ENCODE results near the gene HS2ST1.

DNA sequence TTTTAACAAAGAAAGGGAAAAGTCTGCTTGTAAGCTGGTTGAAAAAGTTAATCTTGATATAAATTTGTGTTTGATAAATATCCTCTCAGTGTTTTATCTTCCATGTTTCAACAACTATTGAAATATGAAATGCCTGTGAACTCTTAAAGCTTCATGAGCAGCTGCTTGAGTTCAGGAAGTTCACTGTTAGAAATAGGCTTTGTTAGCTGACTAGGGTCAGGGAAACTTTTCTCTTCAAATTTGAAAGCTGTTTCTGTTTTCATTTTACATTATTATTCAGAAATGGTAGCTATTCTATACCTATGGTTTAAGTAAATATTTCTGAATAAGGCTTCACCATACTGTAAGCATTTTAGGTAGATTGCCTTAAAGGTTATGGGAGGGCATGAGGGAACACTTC, 191.7 kb downstream of the HS2ST1 start:
- TF ChIP-seq POLR2A (IDR thresholded peaks at IDR 0.05) = no peak
- TF ChIP-seq, protein P1, sequence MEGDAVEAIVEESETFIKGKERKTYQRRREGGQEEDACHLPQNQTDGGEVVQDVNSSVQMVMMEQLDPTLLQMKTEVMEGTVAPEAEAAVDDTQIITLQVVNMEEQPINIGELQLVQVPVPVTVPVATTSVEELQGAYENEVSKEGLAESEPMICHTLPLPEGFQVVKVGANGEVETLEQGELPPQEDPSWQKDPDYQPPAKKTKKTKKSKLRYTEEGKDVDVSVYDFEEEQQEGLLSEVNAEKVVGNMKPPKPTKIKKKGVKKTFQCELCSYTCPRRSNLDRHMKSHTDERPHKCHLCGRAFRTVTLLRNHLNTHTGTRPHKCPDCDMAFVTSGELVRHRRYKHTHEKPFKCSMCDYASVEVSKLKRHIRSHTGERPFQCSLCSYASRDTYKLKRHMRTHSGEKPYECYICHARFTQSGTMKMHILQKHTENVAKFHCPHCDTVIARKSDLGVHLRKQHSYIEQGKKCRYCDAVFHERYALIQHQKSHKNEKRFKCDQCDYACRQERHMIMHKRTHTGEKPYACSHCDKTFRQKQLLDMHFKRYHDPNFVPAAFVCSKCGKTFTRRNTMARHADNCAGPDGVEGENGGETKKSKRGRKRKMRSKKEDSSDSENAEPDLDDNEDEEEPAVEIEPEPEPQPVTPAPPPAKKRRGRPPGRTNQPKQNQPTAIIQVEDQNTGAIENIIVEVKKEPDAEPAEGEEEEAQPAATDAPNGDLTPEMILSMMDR (IDR thresholded peaks at IDR 0.05) = no peak
